IMR-90 (cell line): ENCODE results near the gene IFNA8. TPM values are rescaled to one million over a fixed set of nuclear protein-coding genes. Genes with fewer than 3 reads are reported as not detected.
"Not testable (repeated sequence)": the region's sequence is repeated elsewhere in the genome, so short reads cannot be mapped to it uniquely, and the experiment has no call there.

Source experiments
- ATAC-seq: fragments of 200-7000 bp; cut with Tn5 transposase; 2 replicates; pipeline ENCODE4 v1.9.1; 2020; ENCODE audit warnings: low read depth, mild to moderate bottlenecking, moderate library complexity
- BruUV-seq: library from RNA; stranded (reverse); fragments of 400-500 nt; replicated peaks from 2 replicates; lab custom pipeline; 2021; lab: Mats Ljungman, UMichigan
- CTCF ChIA-PET: fragments of 300-600 bp; formaldehyde crosslinking; extraction: SDS; loops from one replicate; lab custom pipeline; 2021; ENCODE audit warnings: antibody characterized with exemption; lab: Yijun Ruan, JAX
- POLR2A ChIA-PET: fragments of 300-600 bp; sonication (Branson Sonifier 250); formaldehyde crosslinking; loops from one replicate; lab custom pipeline; 2022; ENCODE audit warnings: antibody characterized with exemption; ENCODE audit not compliant: unreplicated experiment; lab: Charles Lee
- DNase-seq: peaks from one replicate; pipeline ENCODE4 v3.0.0; 2013
- H2AFZ ChIP-seq: replicated peaks from 2 replicates; pipeline ENCODE3; 2013; ENCODE audit warnings: low read length, mild to moderate bottlenecking; ENCODE audit not compliant: poor library complexity
- H2AK5ac ChIP-seq: 2 replicates; pipeline ENCODE4 v1.6.1; 2013; ENCODE audit warnings: low read depth, low read length, inconsistent platforms
- H2AK9ac ChIP-seq: replicated peaks from 2 replicates; pipeline ENCODE3; 2013; ENCODE audit warnings: mild to moderate bottlenecking, low read depth, low read length, moderate library complexity; ENCODE audit not compliant: poor library complexity
- H2BK120ac ChIP-seq: 2 replicates; pipeline ENCODE4 v1.6.1; 2013; ENCODE audit warnings: low read depth, low read length, inconsistent platforms
- H2BK15ac ChIP-seq: 3 replicates; pipeline ENCODE4 v1.6.1; 2013; ENCODE audit warnings: low read depth, low read length, inconsistent platforms
- H2BK20ac ChIP-seq: 2 replicates; pipeline ENCODE4 v1.6.1; 2013; ENCODE audit warnings: low read depth, mild to moderate bottlenecking, inconsistent platforms, low read length, moderate library complexity
- H2BK5ac ChIP-seq: 2 replicates; pipeline ENCODE4 v1.6.1; 2013; ENCODE audit warnings: mild to moderate bottlenecking, low read depth, low read length, inconsistent platforms; ENCODE audit not compliant: poor library complexity, severe bottlenecking
- H3K14ac ChIP-seq: replicated peaks from 2 replicates; pipeline ENCODE4 v1.6.1; 2013; ENCODE audit warnings: low read depth, low read length, inconsistent platforms
- H3K18ac ChIP-seq: 2 replicates; pipeline ENCODE4 v1.6.1; 2013; ENCODE audit warnings: low read depth, low read length, control low read depth
- H3K23ac ChIP-seq: 2 replicates; pipeline ENCODE4 v1.6.1; 2013; ENCODE audit warnings: low read depth, low read length, inconsistent platforms
- H3K27ac ChIP-seq: 2 replicates; pipeline ENCODE4 v1.5.1; 2013; ENCODE audit warnings: mild to moderate bottlenecking, control low read depth, low read length; ENCODE audit not compliant: insufficient read depth
- H3K27me3 ChIP-seq: 2 replicates; pipeline ENCODE4 v1.6.1; 2013; ENCODE audit warnings: low read length; ENCODE audit not compliant: control insufficient read depth, insufficient read depth
- H3K36me3 ChIP-seq: 2 replicates; pipeline ENCODE4 v1.6.1; 2013; ENCODE audit warnings: low read length, mixed read lengths; ENCODE audit not compliant: control insufficient read depth, insufficient read depth
- H3K4ac ChIP-seq: 2 replicates; pipeline ENCODE4 v1.6.1; 2013; ENCODE audit warnings: low read depth, low read length, inconsistent platforms
- H3K4me1 ChIP-seq: 2 replicates; pipeline ENCODE4 v1.6.1; 2013; ENCODE audit warnings: low read length, mixed read lengths; ENCODE audit not compliant: control insufficient read depth, insufficient read depth
- H3K4me2 ChIP-seq: 2 replicates; pipeline ENCODE4 v1.6.1; 2013; ENCODE audit warnings: low read depth, mild to moderate bottlenecking, control low read depth, low read length, moderate library complexity
- H3K4me3 ChIP-seq: 2 replicates; pipeline ENCODE4 v1.5.1; 2013; ENCODE audit warnings: low read depth, mild to moderate bottlenecking, control low read depth, low read length, moderate library complexity; ENCODE audit not compliant: insufficient read depth
- H3K56ac ChIP-seq: 2 replicates; pipeline ENCODE4 v1.6.1; 2013; ENCODE audit warnings: low read length, inconsistent platforms; ENCODE audit not compliant: insufficient read depth; ENCODE audit errors: extremely low read depth
- H3K79me1 ChIP-seq, 2 experiments: 2 replicates each; pipeline ENCODE4 v1.6.1; 2013; ENCODE audit warnings: low read length in 2 of 2, inconsistent platforms in 1 of 2, low read depth in 1 of 2
- H3K9ac ChIP-seq: 2 replicates; pipeline ENCODE4 v1.6.1; 2013; ENCODE audit warnings: low read depth, low read length, control low read depth
- H3K9me1 ChIP-seq: 2 replicates; pipeline ENCODE4 v1.6.1; 2013; ENCODE audit warnings: low read length, inconsistent platforms; ENCODE audit not compliant: insufficient read depth
- H3K9me3 ChIP-seq: 2 replicates; pipeline ENCODE4 v1.6.1; 2013; ENCODE audit warnings: low read length; ENCODE audit not compliant: control insufficient read depth, insufficient read depth
- H4K20me1 ChIP-seq: 2 replicates; pipeline ENCODE4 v1.6.1; 2013; ENCODE audit warnings: low read length, inconsistent platforms; ENCODE audit not compliant: insufficient read depth
- H4K5ac ChIP-seq: 2 replicates; pipeline ENCODE4 v1.6.1; 2013; ENCODE audit warnings: mild to moderate bottlenecking, low read depth, low read length, control low read depth
- H4K8ac ChIP-seq, 2 experiments: 2 replicates each; pipeline ENCODE4 v1.6.1; 2013; ENCODE audit warnings: low read depth in 2 of 2, low read length in 2 of 2, control low read depth in 1 of 2, inconsistent platforms in 1 of 2
- H4K91ac ChIP-seq: 2 replicates; pipeline ENCODE4 v1.6.1; 2013; ENCODE audit warnings: low read depth, low read length, inconsistent platforms; ENCODE audit not compliant: insufficient read depth
- CHD1 ChIP-seq: IDR thresholded peaks from 2 replicates; pipeline ENCODE4 v1.6.1; 2012; ENCODE audit warnings: low read depth, low read length, improper control_type of control experiment
- FOS ChIP-seq: fragments of 150-350 bp; IDR thresholded peaks from 2 replicates; pipeline ENCODE4 v1.6.1; 2016; ENCODE audit warnings: low read depth, low read length
- MAFK ChIP-seq: IDR thresholded peaks from 2 replicates; pipeline ENCODE4 v1.6.1; 2012; ENCODE audit warnings: low read depth, low read length, improper control_type of control experiment
- MAZ ChIP-seq: IDR thresholded peaks from 2 replicates; pipeline ENCODE4 v1.6.1; 2012; ENCODE audit warnings: low read depth, mild to moderate bottlenecking, low read length, improper control_type of control experiment, moderate library complexity, borderline replicate concordance
- POLR2A ChIP-seq: IDR thresholded peaks from 2 replicates; pipeline ENCODE4 v1.6.1; 2012; ENCODE audit warnings: mild to moderate bottlenecking, low read depth, low read length
- RCOR1 ChIP-seq: IDR thresholded peaks from 2 replicates; pipeline ENCODE4 v1.6.1; 2012; ENCODE audit warnings: mild to moderate bottlenecking, low read length, improper control_type of control experiment; ENCODE audit not compliant: insufficient replicate concordance
- RFX5 ChIP-seq: IDR thresholded peaks from 2 replicates; pipeline ENCODE4 v1.8.0; 2012; ENCODE audit warnings: low read depth, mild to moderate bottlenecking, low read length, moderate library complexity
- WGBS, 2 experiments: methylation state at CpG; one replicate each; pipeline versions ENCODE4 v1.1.5 to v1.1.7; 2013; ENCODE audit warnings: missing lambda C conversion rate in 2 of 2; ENCODE audit not compliant: insufficient read length in 1 of 2; ENCODE audit errors: extremely low coverage in 2 of 2; 5-methylcytosine and 5-hydroxymethylcytosine counted together
- dilution Hi-C: fragments of 300-500 bp; cut with HindIII; formaldehyde crosslinking; loops from one replicate; pipeline ENCODE4 v1.14.3; 2018; ENCODE audit warnings: low sequenced_read_pairs; ENCODE audit not compliant: unreplicated experiment
- in situ Hi-C: fragments of 300-500 bp; cut with MboI; formaldehyde crosslinking; loops from 3 replicates; pipeline ENCODE4 v1.14.3; 2019; ENCODE audit warnings: low sequenced_read_pairs, inconsistent platforms, mixed read lengths
- intact Hi-C: fragments of 100-400 bp; cut with micrococcal nuclease; formaldehyde crosslinking; loops from 2 replicates; pipeline ENCODE4 v1.10.0; 2022
- polyA plus RNA-seq, 3 experiments: library from polyadenylated mRNA; depleted of rRNA; stranded (reverse); fragments of >200 nt; gene quantifications; 2 replicates each; pipeline ENCODE4 v1.2.3, GENCODE V29; 2012; ENCODE audit warnings: low replicate concordance in 1 of 3
- total RNA-seq: library from RNA; depleted of rRNA; stranded (reverse); fragments of >200 nt; gene quantifications from 2 replicates; pipeline ENCODE4 v1.2.3, GENCODE V29; 2012
- TF ChIP-seq, protein P1 (sequence below): conservative IDR thresholded peaks from 2 replicates; pipeline ENCODE4 v1.5.1; 2012; ENCODE audit warnings: mild to moderate bottlenecking, low read depth, low read length, improper control_type of control experiment

Gene IFNA8
- total and polyA plus RNA-seq, 2 of the 4 experiments (the other 2 are of a cell fraction) = not detected

DNA sequence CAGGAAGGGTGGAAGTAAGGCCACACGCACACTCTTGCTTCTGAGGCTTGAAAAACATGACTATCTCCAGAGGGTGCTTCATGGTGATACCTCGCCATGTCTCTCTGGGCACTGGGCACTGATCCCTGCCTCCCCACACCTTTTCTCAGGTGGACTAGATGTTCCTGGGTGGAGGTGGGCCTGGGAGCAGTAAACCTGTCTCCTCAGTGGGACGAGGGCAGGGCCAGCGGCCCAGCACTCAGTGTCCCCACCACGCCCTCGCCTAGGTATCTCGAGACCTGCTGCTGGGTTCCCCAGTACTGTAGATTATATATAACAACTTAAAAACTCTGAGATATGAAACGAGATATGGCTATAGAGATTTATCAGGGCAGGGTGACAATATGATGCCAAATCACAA, 46.6 kb upstream of the IFNA8 start:
- no peak overlapping the region for H4K5ac ChIP-seq
- H3K18ac ChIP-seq = no peak overlapping the region
- H3K9me1 ChIP-seq = no peaks in the 10 kb centered on the region
- POLR2A ChIA-PET = no interaction called here
- no peak for ATAC-seq
- H4K91ac ChIP-seq = no peak overlapping the region
- no peak overlapping the region for H3K4me2 ChIP-seq
- intact Hi-C loops (no loop called here), in situ Hi-C loops (no loop called here), dilution Hi-C loops (no loop called here)
- no peak overlapping the region for H2AK9ac ChIP-seq
- no peaks in the 10 kb centered on the region for H4K20me1 ChIP-seq
- no peak overlapping the region for H3K4me3 ChIP-seq
- H3K27ac ChIP-seq = no peak overlapping the region
- no peaks in the 10 kb centered on the region for H3K79me1 ChIP-seq
- H3K9ac ChIP-seq = no peak overlapping the region
- no peaks in the 10 kb centered on the region for H3K4me1 ChIP-seq
- DNase-seq = no peak
- no peak overlapping the region for H2AK5ac ChIP-seq
- H3K36me3 ChIP-seq = no peaks in the 10 kb centered on the region
- no peak overlapping the region for H2AFZ ChIP-seq
- H2BK5ac ChIP-seq = no peak overlapping the region
- H3K14ac ChIP-seq = no peak overlapping the region
- TF ChIP-seq MAZ = no peak
- TF ChIP-seq, protein P1, sequence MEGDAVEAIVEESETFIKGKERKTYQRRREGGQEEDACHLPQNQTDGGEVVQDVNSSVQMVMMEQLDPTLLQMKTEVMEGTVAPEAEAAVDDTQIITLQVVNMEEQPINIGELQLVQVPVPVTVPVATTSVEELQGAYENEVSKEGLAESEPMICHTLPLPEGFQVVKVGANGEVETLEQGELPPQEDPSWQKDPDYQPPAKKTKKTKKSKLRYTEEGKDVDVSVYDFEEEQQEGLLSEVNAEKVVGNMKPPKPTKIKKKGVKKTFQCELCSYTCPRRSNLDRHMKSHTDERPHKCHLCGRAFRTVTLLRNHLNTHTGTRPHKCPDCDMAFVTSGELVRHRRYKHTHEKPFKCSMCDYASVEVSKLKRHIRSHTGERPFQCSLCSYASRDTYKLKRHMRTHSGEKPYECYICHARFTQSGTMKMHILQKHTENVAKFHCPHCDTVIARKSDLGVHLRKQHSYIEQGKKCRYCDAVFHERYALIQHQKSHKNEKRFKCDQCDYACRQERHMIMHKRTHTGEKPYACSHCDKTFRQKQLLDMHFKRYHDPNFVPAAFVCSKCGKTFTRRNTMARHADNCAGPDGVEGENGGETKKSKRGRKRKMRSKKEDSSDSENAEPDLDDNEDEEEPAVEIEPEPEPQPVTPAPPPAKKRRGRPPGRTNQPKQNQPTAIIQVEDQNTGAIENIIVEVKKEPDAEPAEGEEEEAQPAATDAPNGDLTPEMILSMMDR = no peak
- no peak for TF ChIP-seq POLR2A
- no peak for TF ChIP-seq FOS
- no peak for TF ChIP-seq CHD1
- no peak for TF ChIP-seq RFX5
- no peak for TF ChIP-seq RCOR1
- TF ChIP-seq MAFK = no peak
- H3K56ac ChIP-seq = no peak overlapping the region
- H4K8ac ChIP-seq = no peak overlapping the region
- no TSS peak for BruUV-seq
- CTCF ChIA-PET = no interaction called here
- H3K9me3 ChIP-seq = no peaks in the 10 kb centered on the region
- H2BK120ac ChIP-seq = no peak overlapping the region
- no peak overlapping the region for H2BK15ac ChIP-seq
- no peak overlapping the region for H2BK20ac ChIP-seq
- H3K4ac ChIP-seq = no peak overlapping the region
- H3K27me3 ChIP-seq = peaks cover 12% of the 10 kb centered on the region
- WGBS, 2 experiments = no CpG with 5 or more reads among the region's 8 CpGs
- H3K23ac ChIP-seq = no peak overlapping the region

DNA sequence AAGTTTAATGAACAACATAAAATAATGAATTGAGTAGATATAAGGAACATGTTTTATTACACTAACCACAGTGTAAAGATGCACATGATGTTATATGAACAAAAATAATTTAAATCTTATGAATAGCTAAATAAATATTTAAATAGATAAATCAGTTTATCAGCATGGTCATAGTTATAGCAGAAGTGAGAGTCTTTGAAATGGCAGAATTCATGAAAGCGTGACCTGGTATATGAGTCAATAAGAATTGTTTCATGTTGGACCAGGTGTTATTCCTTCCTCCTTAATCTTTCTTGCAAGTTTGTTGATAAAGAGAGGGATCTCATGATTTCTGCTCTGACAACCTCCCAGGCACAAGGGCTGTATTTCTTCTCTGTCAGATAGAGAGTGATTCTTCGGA, 41.7 kb upstream of the IFNA8 start:
- H3K79me1 ChIP-seq, H3K4ac ChIP-seq, H4K20me1 ChIP-seq, BruUV-seq, H2AFZ ChIP-seq, H3K9me3 ChIP-seq, H3K4me1 ChIP-seq, intact Hi-C loops, POLR2A ChIA-PET, H2BK15ac ChIP-seq, H2AK5ac ChIP-seq, H3K27me3 ChIP-seq, H4K8ac ChIP-seq, H3K56ac ChIP-seq, DNase-seq, H3K23ac ChIP-seq, H3K36me3 ChIP-seq, H2BK20ac ChIP-seq, H3K14ac ChIP-seq, H3K4me3 ChIP-seq, in situ Hi-C loops, H2AK9ac ChIP-seq, ATAC-seq, H3K9me1 ChIP-seq, H3K9ac ChIP-seq, CTCF ChIA-PET, H3K4me2 ChIP-seq, dilution Hi-C loops, H4K5ac ChIP-seq, H4K91ac ChIP-seq, H2BK120ac ChIP-seq, H3K18ac ChIP-seq, H2BK5ac ChIP-seq, H3K27ac ChIP-seq: not testable (repeated sequence)
- WGBS, 2 experiments = no CpG with 5 or more reads among the region's 2 CpGs
